ENCODE measurements around the gene CAMKV.
"Not testable (repeated sequence)": the region's sequence is repeated elsewhere in the genome, so short reads cannot be mapped to it uniquely, and the experiment has no call there.

The CAMKV gene, protein sequence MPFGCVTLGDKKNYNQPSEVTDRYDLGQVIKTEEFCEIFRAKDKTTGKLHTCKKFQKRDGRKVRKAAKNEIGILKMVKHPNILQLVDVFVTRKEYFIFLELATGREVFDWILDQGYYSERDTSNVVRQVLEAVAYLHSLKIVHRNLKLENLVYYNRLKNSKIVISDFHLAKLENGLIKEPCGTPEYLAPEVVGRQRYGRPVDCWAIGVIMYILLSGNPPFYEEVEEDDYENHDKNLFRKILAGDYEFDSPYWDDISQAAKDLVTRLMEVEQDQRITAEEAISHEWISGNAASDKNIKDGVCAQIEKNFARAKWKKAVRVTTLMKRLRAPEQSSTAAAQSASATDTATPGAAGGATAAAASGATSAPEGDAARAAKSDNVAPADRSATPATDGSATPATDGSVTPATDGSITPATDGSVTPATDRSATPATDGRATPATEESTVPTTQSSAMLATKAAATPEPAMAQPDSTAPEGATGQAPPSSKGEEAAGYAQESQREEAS

DNA sequence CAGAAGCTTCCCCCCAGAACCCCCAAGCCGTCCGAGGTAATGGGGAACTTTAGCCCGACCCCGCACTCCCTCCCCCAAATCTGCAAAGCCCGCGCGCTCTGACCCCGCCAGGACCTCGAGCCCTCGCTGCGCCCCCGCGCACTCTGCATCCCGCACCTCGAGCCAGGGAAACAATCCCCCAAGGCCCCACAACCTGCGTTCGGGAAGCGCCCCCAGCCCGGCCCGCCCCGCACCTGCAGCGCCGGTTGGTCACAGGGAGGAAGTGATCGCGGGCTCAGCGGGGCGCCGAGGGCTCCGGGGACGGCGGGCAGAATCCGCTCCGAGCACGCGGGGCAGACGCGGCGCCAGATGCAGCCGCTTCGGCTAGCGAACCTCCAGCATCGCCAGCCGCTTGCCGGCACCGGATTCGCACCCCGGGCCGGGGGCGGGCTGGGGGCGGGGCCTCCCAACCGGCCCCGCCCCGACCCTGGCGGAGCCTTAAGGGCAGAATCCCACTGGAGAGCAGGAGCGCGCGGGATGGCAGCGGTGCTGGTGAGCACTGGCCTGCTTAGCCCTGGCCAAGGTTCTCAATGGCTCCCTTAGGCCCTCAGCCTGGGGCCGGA, at the start of gene CAMKV:
CAMKV (minus strand) TSS at position 382 of the 602 bp plus-strand sequence. CDS start 7,518 bp downstream, outside the sequence.
- Mint-ChIP-seq H3K27me3 (peaks cover 19% of the 10 kb centered on the region), H3K9me3 (ENCODE audit: low read depth) (no peaks in the 10 kb centered on the region), H3K4me1 (ENCODE audit: low read depth) (peaks cover 5% of the 10 kb centered on the region), H3K36me3 (no peaks in the 10 kb centered on the region), H3K27ac (no peak within 1 kb of the TSS), H3K4me3 (peak within 1 kb of the TSS; percentile 52)

DNA sequence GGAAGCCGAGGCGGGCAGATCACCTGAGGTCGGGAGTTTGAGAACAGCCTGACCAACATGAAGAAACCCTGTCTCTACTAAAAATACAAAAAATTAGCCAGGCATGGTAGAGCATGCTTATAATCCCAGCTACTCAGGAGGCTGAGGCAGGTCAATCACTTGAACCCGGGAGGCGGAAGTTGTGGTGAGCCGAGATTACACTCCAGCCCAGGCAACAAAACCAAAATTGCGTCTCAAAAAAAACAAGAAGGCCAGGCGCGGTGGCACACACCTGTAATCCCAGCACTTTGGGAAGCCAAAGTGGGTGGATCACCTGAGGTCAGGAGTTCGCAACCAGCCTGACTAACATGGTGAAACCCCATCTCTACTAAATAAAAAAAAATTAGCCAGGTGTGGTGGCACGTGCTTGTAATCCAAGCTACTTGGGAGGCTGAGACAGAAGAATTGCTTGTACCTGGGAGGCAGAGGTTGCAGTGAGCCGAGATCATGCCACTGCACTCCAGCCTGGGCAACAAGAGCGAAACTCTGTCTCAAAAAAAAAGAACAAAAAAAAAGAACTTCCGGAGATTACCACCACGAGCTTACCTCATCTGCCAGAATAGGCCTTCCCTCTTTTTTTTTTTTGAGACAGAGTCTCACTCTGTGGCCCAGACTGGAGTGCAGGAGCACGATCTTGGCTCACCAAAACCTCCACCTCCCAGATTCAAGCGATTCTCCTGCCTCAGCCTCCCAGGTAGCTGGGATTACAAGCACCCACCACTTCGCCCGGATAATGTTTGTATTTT, 48.3 kb upstream of the CAMKV start:
- not testable (repeated sequence) for H3K4me3 Mint-ChIP-seq; H3K27me3 Mint-ChIP-seq; H3K36me3 Mint-ChIP-seq; H3K9me3 Mint-ChIP-seq (ENCODE audit: low read depth); H3K27ac Mint-ChIP-seq; H3K4me1 Mint-ChIP-seq (ENCODE audit: low read depth)

DNA sequence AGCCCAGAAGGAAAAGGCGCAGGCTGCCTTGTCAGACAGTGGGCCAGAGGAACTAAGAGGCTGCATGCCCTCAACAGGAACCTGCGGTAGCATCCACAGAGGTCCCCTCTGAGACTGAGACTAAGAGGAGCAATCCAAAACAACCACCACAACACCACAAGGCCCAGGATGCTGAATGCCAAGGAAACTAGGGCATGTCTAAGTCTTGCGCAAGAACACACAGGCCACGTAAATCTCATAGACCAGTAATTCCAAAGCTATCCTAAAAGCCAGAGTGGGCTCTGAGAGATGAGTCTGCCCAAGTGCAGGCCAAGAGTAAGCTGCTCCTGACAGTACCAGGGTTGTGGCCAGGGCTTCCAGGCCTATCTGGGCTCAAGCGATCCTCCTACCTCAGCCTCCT, 47.0 kb upstream of the CAMKV start:
- Mint-ChIP-seq H3K36me3 (peaks cover 6% of the 10 kb centered on the region), H3K4me3 (no peak overlapping the region), H3K27ac (no peak overlapping the region), H3K4me1 (ENCODE audit: low read depth) (no peaks in the 10 kb centered on the region), H3K9me3 (ENCODE audit: low read depth) (no peaks in the 10 kb centered on the region), H3K27me3 (no peaks in the 10 kb centered on the region)

DNA sequence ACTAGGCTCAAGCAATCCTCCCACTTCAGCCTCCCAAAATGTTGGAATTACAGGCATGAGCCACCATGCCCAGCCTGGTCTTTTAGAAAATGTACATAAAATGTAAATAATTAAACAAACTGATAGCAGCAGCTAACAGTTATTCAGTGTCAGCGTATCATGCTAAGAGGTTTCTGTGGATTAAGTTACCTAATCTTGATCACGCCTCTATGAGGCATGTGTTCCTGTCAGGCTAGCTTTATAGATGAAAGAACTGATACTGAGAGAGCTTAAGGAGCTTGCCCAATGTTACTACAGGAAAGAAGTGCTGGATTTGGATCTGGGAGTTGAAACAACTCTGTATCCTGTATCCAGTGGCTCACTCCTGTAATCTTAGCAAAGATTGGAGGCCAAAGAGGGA, 45.2 kb upstream of the CAMKV start:
- H3K27me3 Mint-ChIP-seq = no peaks in the 10 kb centered on the region
- H3K27ac Mint-ChIP-seq = no peak overlapping the region
- H3K4me3 Mint-ChIP-seq = no peak overlapping the region
- no peaks in the 10 kb centered on the region for H3K4me1 Mint-ChIP-seq (ENCODE audit: low read depth)
- no peaks in the 10 kb centered on the region for H3K9me3 Mint-ChIP-seq (ENCODE audit: low read depth)
- H3K36me3 Mint-ChIP-seq = peaks cover 9% of the 10 kb centered on the region

DNA sequence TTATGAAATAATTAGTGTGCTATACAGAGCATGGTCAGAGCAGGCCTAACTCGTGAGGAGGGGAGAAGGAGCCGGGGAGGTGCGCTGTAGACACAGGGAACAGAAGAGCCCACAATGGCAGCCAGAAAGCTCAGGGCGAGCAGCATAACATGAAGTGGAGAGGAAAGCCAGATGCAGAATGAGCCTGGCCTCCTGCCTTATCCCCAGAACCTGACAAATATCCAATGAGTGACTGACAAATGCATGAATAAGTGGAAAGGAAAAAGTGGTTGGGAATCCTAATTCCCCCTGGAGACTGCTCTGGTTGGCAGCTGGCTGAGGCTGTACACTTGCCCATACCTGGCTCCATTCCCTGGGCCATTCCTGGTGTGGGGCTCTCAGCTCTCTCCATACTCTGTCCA, 43.2 kb upstream of the CAMKV start:
- Mint-ChIP-seq H3K4me3 (no peak overlapping the region), H3K27ac (no peak overlapping the region), H3K27me3 (no peaks in the 10 kb centered on the region), H3K9me3 (ENCODE audit: low read depth) (no peaks in the 10 kb centered on the region), H3K36me3 (peaks cover 9% of the 10 kb centered on the region), H3K4me1 (ENCODE audit: low read depth) (no peaks in the 10 kb centered on the region)

DNA sequence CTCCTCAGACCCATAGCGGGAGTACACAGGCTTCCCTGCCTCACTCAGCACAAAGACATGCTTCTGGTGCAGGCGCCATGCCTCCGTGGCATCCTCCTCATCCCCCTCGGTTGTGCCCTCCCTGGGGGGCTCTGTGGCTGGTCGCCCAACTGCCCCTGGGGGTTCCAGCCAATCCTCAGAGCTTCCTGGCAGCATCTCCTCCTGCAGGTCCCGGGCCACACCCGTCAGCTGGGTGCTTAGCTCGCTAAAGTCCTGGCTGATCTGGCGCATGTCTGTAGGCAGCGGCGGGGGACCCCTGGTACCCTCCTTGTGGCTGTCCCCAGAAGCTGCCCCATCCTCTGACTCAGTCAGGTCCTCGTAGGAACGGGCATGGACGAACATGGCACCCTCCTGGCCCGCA, 41.9 kb upstream of the CAMKV start:
- Mint-ChIP-seq H3K4me1 (ENCODE audit: low read depth) (peaks cover 4% of the 10 kb centered on the region), H3K9me3 (ENCODE audit: low read depth) (no peaks in the 10 kb centered on the region), H3K27me3 (no peaks in the 10 kb centered on the region), H3K27ac (no peak overlapping the region), H3K36me3 (peaks cover 9% of the 10 kb centered on the region), H3K4me3 (no peak overlapping the region)

DNA sequence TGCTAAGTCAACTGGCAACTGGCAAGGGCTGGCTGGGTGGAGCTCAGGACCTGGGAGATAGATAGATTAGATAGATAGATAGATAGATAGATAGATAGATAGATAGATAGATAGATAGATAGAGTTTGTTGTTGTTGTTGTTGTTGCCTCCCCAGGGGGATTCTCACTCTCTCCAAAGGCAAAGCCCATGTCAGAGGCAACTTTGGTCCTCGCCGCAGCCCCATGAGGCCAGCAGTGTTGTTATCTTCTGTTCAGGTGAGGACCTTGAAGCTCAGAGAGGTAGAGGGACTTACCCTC, 41.4 kb upstream of the CAMKV start:
- Mint-ChIP-seq H3K36me3 (peaks cover 9% of the 10 kb centered on the region), H3K4me3 (no peak overlapping the region), H3K27ac (no peak overlapping the region), H3K27me3 (no peaks in the 10 kb centered on the region), H3K4me1 (ENCODE audit: low read depth) (peaks cover 9% of the 10 kb centered on the region), H3K9me3 (ENCODE audit: low read depth) (no peaks in the 10 kb centered on the region)

DNA sequence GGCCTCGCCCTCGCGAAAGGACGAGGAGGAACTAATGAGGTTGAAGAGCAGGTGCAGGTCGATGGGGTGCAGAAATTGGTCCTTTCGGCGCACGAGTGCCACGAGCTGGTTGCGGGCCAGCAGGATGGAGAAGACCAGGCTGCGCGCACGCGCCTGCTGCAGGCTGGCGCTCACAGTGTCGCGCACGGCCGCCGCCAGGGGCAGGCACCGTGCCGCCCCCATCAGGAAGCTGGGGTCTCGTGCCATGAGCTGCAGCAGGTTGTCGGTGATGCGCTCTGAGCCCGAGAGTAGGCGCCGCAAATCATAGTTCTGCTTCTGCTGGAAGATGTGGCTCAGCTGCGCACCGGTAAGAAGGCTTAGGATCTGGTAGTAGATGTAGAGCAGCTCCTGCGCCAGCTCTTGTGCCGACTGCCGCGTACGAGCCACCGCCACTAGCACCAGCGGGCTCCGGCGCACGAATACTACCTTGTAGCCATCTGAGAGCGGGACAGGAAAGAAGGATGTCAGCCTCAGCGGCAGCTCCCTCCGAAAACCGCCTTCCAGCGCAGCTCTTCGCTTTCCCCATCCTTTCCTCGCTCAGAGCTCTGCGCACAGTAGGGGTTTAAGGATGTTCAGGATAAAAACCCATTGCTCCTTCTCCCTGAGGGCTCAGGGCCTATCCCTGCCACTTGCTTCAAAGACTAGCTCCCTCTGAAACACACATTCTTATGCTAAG, 40.9 kb upstream of the CAMKV start:
- Mint-ChIP-seq H3K27me3 (no peaks in the 10 kb centered on the region), H3K9me3 (ENCODE audit: low read depth) (no peaks in the 10 kb centered on the region), H3K36me3 (peaks cover 9% of the 10 kb centered on the region), H3K27ac (no peak overlapping the region), H3K4me1 (ENCODE audit: low read depth) (peaks cover 14% of the 10 kb centered on the region), H3K4me3 (no peak overlapping the region)

DNA sequence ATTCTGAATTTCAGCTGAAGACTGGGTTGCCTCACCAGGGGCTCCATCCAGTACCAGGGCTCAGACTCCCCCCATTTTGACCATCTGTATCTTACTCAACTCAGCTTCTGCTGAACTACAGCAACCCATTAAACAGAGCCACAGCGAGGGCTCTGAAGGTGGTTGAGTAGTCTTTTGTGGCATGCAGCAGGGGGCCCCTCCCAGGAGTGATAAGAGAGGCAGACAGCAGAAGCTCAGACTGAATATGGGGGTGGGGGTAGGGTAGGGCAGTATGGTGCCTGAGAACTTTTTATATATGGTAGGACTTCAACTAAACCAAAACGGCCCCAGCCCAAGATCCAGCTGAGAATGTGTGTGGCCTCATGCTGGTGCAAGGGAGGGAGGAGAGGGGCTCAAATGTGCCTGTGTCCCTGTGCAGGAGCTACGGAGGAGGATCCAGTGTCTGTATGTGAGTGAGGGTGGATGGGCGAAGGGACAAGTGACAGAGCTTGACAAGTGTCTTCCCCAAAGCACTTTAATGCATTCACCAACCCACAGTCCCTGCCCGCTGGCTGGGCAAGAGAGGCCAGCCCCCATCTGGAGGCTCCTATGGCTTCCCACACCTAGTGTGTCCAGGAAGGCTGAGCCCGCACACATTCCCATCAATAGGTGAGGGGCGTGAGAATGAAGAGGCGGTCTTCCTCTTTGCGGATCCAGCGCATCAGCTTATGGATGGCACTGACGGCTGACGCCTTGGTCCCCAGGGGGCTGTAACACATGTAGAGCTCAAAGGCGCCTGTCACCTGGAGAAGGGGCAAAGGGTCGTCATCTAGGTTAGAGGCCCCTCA, 38.9 kb upstream of the CAMKV start:
- Mint-ChIP-seq H3K4me3 (no peak overlapping the region), H3K36me3 (peaks cover 9% of the 10 kb centered on the region), H3K4me1 (ENCODE audit: low read depth) (peaks cover 23% of the 10 kb centered on the region), H3K27ac (no peak overlapping the region), H3K27me3 (no peaks in the 10 kb centered on the region), H3K9me3 (ENCODE audit: low read depth) (no peaks in the 10 kb centered on the region)

DNA sequence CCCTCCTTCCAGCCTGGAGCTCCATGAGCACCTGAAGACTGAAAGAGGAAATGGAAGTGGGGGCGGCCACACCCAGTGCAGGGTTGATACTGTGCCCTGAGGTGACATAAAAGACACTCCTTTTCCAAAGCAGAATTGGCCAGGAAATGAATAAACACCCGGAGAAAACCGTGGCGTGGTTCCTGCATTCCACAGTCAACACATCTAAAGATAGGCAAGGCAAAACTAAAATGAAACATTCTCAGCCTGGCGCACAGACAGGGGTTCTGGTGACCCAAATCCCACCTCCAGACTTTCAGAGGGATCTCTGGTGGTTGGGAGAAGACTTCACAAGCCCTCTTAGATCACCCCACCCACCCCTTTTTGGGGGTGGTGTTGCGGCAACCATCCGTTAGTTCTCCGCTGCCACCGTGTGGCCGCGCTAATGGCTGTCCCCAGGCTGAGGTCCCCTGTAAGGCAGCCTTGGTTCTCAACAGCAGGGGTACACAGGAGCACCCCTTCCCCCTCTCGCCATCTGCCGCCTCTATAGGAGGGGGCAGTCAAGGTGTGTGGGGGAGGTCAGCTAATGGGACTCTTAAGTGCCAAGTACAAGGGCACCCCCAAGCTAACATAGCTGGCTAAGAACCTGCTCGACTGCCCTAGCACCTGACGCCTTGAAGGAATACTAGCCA, 36.5 kb upstream of the CAMKV start:
- Mint-ChIP-seq H3K36me3 (peaks cover 3% of the 10 kb centered on the region), H3K27me3 (no peaks in the 10 kb centered on the region), H3K4me1 (ENCODE audit: low read depth) (peaks cover 23% of the 10 kb centered on the region), H3K9me3 (ENCODE audit: low read depth) (no peaks in the 10 kb centered on the region), H3K4me3 (no peak overlapping the region), H3K27ac (peak overlapping the region; percentile 55)

DNA sequence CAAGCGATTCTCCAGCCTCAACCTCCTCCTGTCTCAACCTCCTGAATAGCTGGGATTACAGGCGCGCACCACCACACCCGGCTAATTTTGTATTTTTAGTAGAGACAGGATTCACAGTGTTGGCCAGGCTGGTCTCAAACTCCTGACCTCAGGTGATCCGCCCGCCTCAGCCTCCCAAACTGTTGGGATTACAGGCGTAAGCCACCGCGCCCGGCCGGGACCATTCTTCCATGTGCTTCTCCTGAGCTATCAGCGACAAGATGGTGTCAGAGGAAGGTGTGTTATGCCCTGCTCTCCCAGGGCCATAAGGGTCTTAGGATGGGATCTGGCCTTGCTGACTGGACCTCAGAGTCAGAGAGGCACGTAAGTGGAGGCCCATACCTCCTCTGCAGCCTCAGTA, 34.7 kb upstream of the CAMKV start:
- H3K27me3 Mint-ChIP-seq; H3K27ac Mint-ChIP-seq; H3K36me3 Mint-ChIP-seq; H3K4me3 Mint-ChIP-seq; H3K9me3 Mint-ChIP-seq (ENCODE audit: low read depth): not testable (repeated sequence)
- H3K4me1 Mint-ChIP-seq (ENCODE audit: low read depth) = peaks cover 23% of the 10 kb centered on the region

DNA sequence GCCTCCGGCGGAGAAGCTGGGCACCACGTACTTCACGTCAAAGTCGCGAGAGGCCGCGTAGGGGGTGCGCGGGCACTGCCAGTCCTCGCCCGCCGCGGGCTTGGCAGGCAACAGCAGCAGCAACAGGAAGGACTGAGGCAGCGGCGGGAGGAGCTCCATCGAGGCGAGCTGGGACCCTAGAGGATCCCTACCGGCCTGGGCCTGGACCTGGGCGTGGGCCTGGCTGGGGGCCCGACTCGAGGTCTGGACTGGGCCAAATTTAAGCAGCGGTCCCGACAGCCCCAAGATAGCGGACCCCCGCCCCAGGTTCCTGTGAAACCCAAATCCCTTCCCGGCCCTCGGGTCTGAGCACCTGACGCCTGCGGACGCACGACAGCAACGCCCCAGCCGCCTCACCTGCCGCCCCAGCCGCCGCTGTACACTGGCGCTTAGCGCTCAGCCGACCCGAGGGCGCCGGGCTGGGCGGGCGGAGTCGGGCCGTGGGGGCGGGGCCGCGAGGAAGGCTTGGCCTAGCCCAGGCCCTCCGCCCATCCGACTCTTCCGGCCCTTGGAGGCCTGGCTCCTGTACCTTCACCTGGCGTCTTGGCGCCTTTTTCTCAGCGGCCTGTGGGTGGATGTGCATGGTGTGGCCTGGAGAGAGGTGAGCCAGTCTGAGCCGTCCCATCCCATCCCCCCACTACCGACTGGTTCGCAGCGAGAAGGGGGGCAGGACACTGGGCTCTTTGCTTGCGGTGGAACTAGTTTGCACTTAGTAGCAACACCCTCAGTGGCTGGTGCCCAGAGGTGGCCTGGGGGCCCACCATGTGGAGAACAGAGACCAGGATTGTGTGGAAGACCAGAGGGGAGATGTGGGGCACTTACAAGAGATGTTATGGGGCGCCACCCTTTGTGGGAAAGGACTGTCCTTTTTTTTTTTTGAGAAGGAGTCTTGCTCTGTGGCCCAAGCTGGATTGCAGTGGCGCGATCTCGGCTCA, 34.0 kb upstream of the CAMKV start, which contains the start of gene MST1R:
MST1R (minus strand) TSS at position 423 of the 974 bp plus-strand sequence; CDS start at position 159, 264 bp downstream.
- no peaks in the 10 kb centered on the region for H3K27me3 Mint-ChIP-seq
- peaks cover 23% of the 10 kb centered on the region for H3K4me1 Mint-ChIP-seq (ENCODE audit: low read depth)
- peak within 1 kb of the TSS; percentile 77 for H3K27ac Mint-ChIP-seq
- H3K36me3 Mint-ChIP-seq = no peaks in the 10 kb centered on the region
- no peaks in the 10 kb centered on the region for H3K9me3 Mint-ChIP-seq (ENCODE audit: low read depth)
- H3K4me3 Mint-ChIP-seq = peak within 1 kb of the TSS; percentile 71

Data from activated naive CD8-positive, alpha-beta T cell (primary cell).